HuH-7.5 (cell line): Measurements from ENCODE around the gene ESRP2.
A peak's percentile ranks its signal among the peaks of the same experiment; 100 is the strongest.

Experiments
- DNase-seq: peaks from one replicate; pipeline ENCODE4 v3.0.0; 2011; ENCODE audit warnings: low spot score

ESRP2 gene

GRCh38 chr16:68263559-68264127, 27.7 kb upstream of the ESRP2 start:
- DNase-seq = no peak

GRCh38 chr16:68259007-68259825, 23.3 kb upstream of the ESRP2 start:
- DNase-seq = no peak

- peak; percentile 72 for DNase-seq
Observed at GRCh38 chr16:68257906-68258800, 22.2 kb upstream of the ESRP2 start.

- DNase-seq = no peak
Observed at GRCh38 chr16:68257251-68257905, 21.5 kb upstream of the ESRP2 start.

GRCh38 chr16:68255712-68256111, 19.8 kb upstream of the ESRP2 start:
- DNase-seq = no peak

GRCh38 chr16:68253721-68254120, 17.8 kb upstream of the ESRP2 start:
- no peak for DNase-seq

GRCh38 chr16:68252383-68252782, 16.5 kb upstream of the ESRP2 start:
- DNase-seq = no peak

- DNase-seq = no peak
Observed at GRCh38 chr16:68251832-68252231, 15.9 kb upstream of the ESRP2 start.

- DNase-seq = no peak
Observed at GRCh38 chr16:68250951-68251350, 15.0 kb upstream of the ESRP2 start.

GRCh38 chr16:68249371-68249770, 13.4 kb upstream of the ESRP2 start:
- DNase-seq = no peak

GRCh38 chr16:68247932-68248331, 12.0 kb upstream of the ESRP2 start:
- no peak for DNase-seq

- DNase-seq = no peak
Observed at GRCh38 chr16:68247400-68247799, 11.5 kb upstream of the ESRP2 start.

- DNase-seq = no peak
Observed at GRCh38 chr16:68246666-68247065, 10.7 kb upstream of the ESRP2 start.

GRCh38 chr16:68246121-68246520, 10.2 kb upstream of the ESRP2 start:
- no peak for DNase-seq

- peak; percentile 95 for DNase-seq
Observed at GRCh38 chr16:68244903-68245853, 9.3 kb upstream of the ESRP2 start, which contains the start of gene PLA2G15. TSS of gene PLA2G15 (plus strand) at chr16:68245373. CDS start at chr16:68245427, 54 bp downstream.

- no peak for DNase-seq
Observed at GRCh38 chr16:68244481-68244902, 8.6 kb upstream of the ESRP2 start.

GRCh38 chr16:68242926-68243858, 7.3 kb upstream of the ESRP2 start:
- no peak for DNase-seq

GRCh38 chr16:68242085-68242484, 6.2 kb upstream of the ESRP2 start:
- no peak for DNase-seq

GRCh38 chr16:68238029-68238345, 2.1 kb upstream of the ESRP2 start:
- no peak for DNase-seq
